Vagina (tissue), 2 donors: ENCODE data around the gene GPATCH3.

ENCODE experiments used
- POLR2A ChIP-seq, 2 donors: fragments of 450-650 bp; IDR thresholded peaks; one replicate each; pipeline ENCODE4 v1.6.1; 2017; ENCODE audit warnings: antibody characterized with exemption in 2 of 2, mild to moderate bottlenecking in 2 of 2, moderate library complexity in 2 of 2
- POLR2AphosphoS5 ChIP-seq, 2 donors: sonication (generic); formaldehyde crosslinking; IDR thresholded peaks; one replicate each; pipeline ENCODE4 v1.9.0; 2017; ENCODE audit warnings: antibody characterized with exemption in 2 of 2, mild to moderate bottlenecking in 2 of 2, low read depth in 1 of 2; ENCODE audit not compliant: insufficient read depth in 1 of 2

DNA sequence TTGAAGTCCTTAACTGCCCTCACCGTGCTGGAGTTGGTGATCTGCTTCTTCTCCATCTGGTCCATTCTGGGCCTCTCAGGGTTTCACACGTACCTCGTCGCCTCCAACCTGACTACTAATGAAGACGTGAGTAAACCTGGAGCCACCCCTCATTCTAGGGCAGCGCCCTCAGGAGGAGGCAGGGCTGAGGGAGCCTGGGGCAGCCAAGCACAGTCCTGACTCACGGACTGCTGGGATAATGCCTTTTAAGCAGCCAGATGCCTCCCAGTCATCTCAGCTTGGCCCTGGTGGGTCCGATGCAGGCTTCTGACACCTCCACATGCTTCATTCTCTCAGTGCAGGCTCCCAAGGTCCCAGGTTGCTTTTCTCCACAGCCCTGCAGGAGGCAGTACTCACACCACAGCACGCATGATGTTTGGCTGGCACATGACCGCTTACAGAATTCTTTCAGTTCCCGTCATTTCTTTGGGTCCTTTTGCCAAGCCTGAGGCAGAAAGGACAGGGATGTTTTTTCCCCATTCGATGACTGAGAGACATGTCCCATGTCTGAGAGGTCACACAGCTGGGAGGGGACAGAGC lies 49.1 kb downstream of the GPATCH3 start:
- TF ChIP-seq POLR2AphosphoS5 (IDR thresholded peaks at IDR 0.05; ENCODE audit: insufficient read depth in 1 of 2, low read depth in 1 of 2) (no peak), POLR2A (IDR thresholded peaks at IDR 0.05) (no peak)
